SK-N-SH (cell line): ENCODE results near the gene MUS81. TPM values are rescaled to one million over a fixed set of nuclear protein-coding genes. Genes with fewer than 3 reads are reported as not detected.

Experiments
- CTCF ChIA-PET: fragments of 300-600, 350-600 bp; formaldehyde crosslinking; extraction: SDS; loops from one replicate; lab custom pipeline; 2021; lab: Yijun Ruan, JAX
- POLR2A ChIA-PET: fragments of 350-600 bp; sonication (Branson Sonifier 250); formaldehyde crosslinking; extraction: SDS; loops from one replicate; lab custom pipeline; 2020; ENCODE audit warnings: antibody characterized with exemption, inconsistent platforms; lab: Yijun Ruan, JAX
- DNase-seq: peaks from one replicate; pipeline ENCODE4 v3.0.0; 2012
- H2AFZ ChIP-seq: fragments of 200-600 bp; sonication (generic); 2 replicates; pipeline ENCODE4 v1.8.1; 2016; ENCODE audit warnings: antibody characterized with exemption, mild to moderate bottlenecking, low read depth
- H3F3A ChIP-seq: fragments of 200-600 bp; sonication (generic); replicated peaks from 2 replicates; pipeline ENCODE3; 2016; ENCODE audit warnings: antibody characterized with exemption, mild to moderate bottlenecking; ENCODE audit not compliant: insufficient read depth
- H3K27ac ChIP-seq, 2 experiments: fragments of 200-500 bp in 1 of 2; fragments of 200-600 bp in 1 of 2; sonication (Bioruptor generic) in 1 of 2; sonication (generic), shearing (Covaris generic) in 1 of 2; 2 replicates each; pipeline versions ENCODE4 v1.5.1 to v1.6.1; 2014 to 2016; ENCODE audit warnings: low read depth in 2 of 2, inconsistent platforms in 1 of 2, low read length in 1 of 2, mild to moderate bottlenecking in 1 of 2, mixed read lengths in 1 of 2
- H3K27me3 ChIP-seq: fragments of 200-600 bp; sonication (generic), shearing (Covaris generic); 2 replicates; pipeline ENCODE4 v1.6.1; 2016; ENCODE audit warnings: mixed run types; ENCODE audit not compliant: insufficient read depth
- H3K36me3 ChIP-seq, 2 experiments: fragments of 200-500 bp in 1 of 2; fragments of 200-600 bp in 1 of 2; sonication (Bioruptor generic) in 1 of 2; sonication (generic) in 1 of 2; replicated peaks in 1 of 2; 2 replicates each; pipeline versions ENCODE3 to v1.5.1; 2014 to 2016; ENCODE audit warnings: low read length in 1 of 2, mild to moderate bottlenecking in 1 of 2; ENCODE audit not compliant: insufficient read depth in 2 of 2, control insufficient read depth in 1 of 2
- H3K4me1 ChIP-seq, 2 experiments: fragments of 200-500 bp in 1 of 2; fragments of 200-600 bp in 1 of 2; sonication (Bioruptor generic) in 1 of 2; sonication (generic), shearing (Covaris generic) in 1 of 2; 2 replicates each; pipeline versions ENCODE4 v1.5.1 to v1.6.1; 2014 to 2016; ENCODE audit warnings: low read depth in 1 of 2, low read length in 1 of 2, mixed run types in 1 of 2; ENCODE audit not compliant: insufficient read depth in 2 of 2, control insufficient read depth in 1 of 2
- H3K4me2 ChIP-seq: fragments of 200-600 bp; sonication (generic), shearing (Covaris generic); 2 replicates; pipeline ENCODE4 v1.6.1; 2017; ENCODE audit warnings: mixed run types
- H3K4me3 ChIP-seq, 2 experiments: fragments of 200-500 bp in 1 of 2; fragments of 200-600 bp in 1 of 2; sonication (Bioruptor generic) in 1 of 2; sonication (generic), shearing (Covaris generic) in 1 of 2; 2 replicates each; pipeline versions ENCODE4 v1.5.1 to v1.8.1; 2014 to 2016; ENCODE audit warnings: low read depth in 2 of 2, inconsistent platforms in 1 of 2, low read length in 1 of 2, mild to moderate bottlenecking in 1 of 2, mixed read lengths in 1 of 2, moderate library complexity in 1 of 2
- H3K79me2 ChIP-seq: fragments of 200-600 bp; sonication (generic); 2 replicates; pipeline ENCODE4 v1.8.1; 2017; ENCODE audit warnings: mild to moderate bottlenecking; ENCODE audit not compliant: insufficient read depth
- H3K9ac ChIP-seq: fragments of 200-600 bp; sonication (generic); 2 replicates; pipeline ENCODE4 v1.6.1; 2017; ENCODE audit warnings: mixed run types
- H3K9me2 ChIP-seq: fragments of 200-600 bp; sonication (generic); 2 replicates; pipeline ENCODE4 v1.6.1; 2017; ENCODE audit warnings: mixed run types
- H3K9me3 ChIP-seq: fragments of 200-600 bp; sonication (generic); 2 replicates; pipeline ENCODE4 v1.6.1; 2017; ENCODE audit warnings: mixed run types, mild to moderate bottlenecking, moderate library complexity
- H4K20me1 ChIP-seq: fragments of 200-600 bp; sonication (generic); 2 replicates; pipeline ENCODE4 v1.6.1; 2017; ENCODE audit warnings: mild to moderate bottlenecking, mixed run types; ENCODE audit not compliant: insufficient read depth
- CHD2 ChIP-seq: fragments of 150-350 bp; IDR thresholded peaks from 2 replicates; pipeline ENCODE4 v1.6.1; 2018; ENCODE audit warnings: low read length; ENCODE audit not compliant: partially characterized antibody
- ELF1 ChIP-seq: IDR thresholded peaks from 2 replicates; pipeline ENCODE4 v1.4.0; 2012
- FOXM1 ChIP-seq: IDR thresholded peaks from 2 replicates; pipeline ENCODE4 v1.4.0; 2012; ENCODE audit warnings: low read depth, mild to moderate bottlenecking
- GABPA ChIP-seq: IDR thresholded peaks from 2 replicates; pipeline ENCODE4 v1.4.0; 2012; ENCODE audit warnings: low read depth, mild to moderate bottlenecking
- JUND ChIP-seq: IDR thresholded peaks from 2 replicates; pipeline ENCODE4 v1.4.0; 2012
- MEF2A ChIP-seq: IDR thresholded peaks from 2 replicates; pipeline ENCODE4 v1.4.0; 2012; ENCODE audit warnings: low read depth, borderline replicate concordance
- MXI1 ChIP-seq: IDR thresholded peaks from 2 replicates; pipeline ENCODE4 v1.6.1; 2012; ENCODE audit warnings: mild to moderate bottlenecking, low read depth, low read length, improper control_type of control experiment
- NFIC ChIP-seq: IDR thresholded peaks from 2 replicates; pipeline ENCODE4 v1.4.0; 2012; ENCODE audit warnings: borderline replicate concordance
- PBX3 ChIP-seq: IDR thresholded peaks from 2 replicates; pipeline ENCODE4; 2012
- POLR2AphosphoS5 ChIP-seq: IDR thresholded peaks from 2 replicates; pipeline ENCODE4 v1.6.1; 2012; ENCODE audit warnings: low read depth, low read length
- RAD21 ChIP-seq: IDR thresholded peaks from 2 replicates; pipeline ENCODE4 v1.6.1; 2012; ENCODE audit warnings: mild to moderate bottlenecking, low read length
- RCOR1 ChIP-seq: fragments of 150-350 bp; IDR thresholded peaks from 2 replicates; pipeline ENCODE4 v1.6.1; 2017; ENCODE audit warnings: antibody characterized with exemption, low read length
- RFX5 ChIP-seq: IDR thresholded peaks from 2 replicates; pipeline ENCODE4 v1.6.1; 2012; ENCODE audit warnings: mild to moderate bottlenecking, improper control_type of control experiment, low read length
- SMC3 ChIP-seq: IDR thresholded peaks from 2 replicates; pipeline ENCODE4 v1.6.1; 2012; ENCODE audit warnings: low read depth, low read length, improper control_type of control experiment
- TAF1 ChIP-seq: IDR thresholded peaks from 2 replicates; pipeline ENCODE4 v1.6.1; 2012; ENCODE audit warnings: low read depth, mild to moderate bottlenecking, low read length, moderate library complexity, borderline replicate concordance
- TEAD4 ChIP-seq: IDR thresholded peaks from 2 replicates; pipeline ENCODE4 v1.4.0; 2012; ENCODE audit warnings: mild to moderate bottlenecking, borderline replicate concordance; ENCODE audit not compliant: insufficient read depth
- USF1 ChIP-seq: IDR thresholded peaks from 2 replicates; pipeline ENCODE4 v1.4.0; 2012; ENCODE audit warnings: low read depth, borderline replicate concordance
- WGBS: methylation state at CpG from one replicate; pipeline ENCODE4 v1.1.6; 2017; ENCODE audit warnings: low lambda C conversion rate; 5-methylcytosine and 5-hydroxymethylcytosine counted together
- polyA plus RNA-seq, 3 experiments: library from polyadenylated mRNA; depleted of rRNA; stranded (reverse); fragments of >200 nt; gene quantifications; 2 replicates each; pipeline ENCODE4 v1.2.3, GENCODE V29; 2012
- TF ChIP-seq, protein P1 (sequence below): IDR thresholded peaks from 2 replicates; pipeline ENCODE4 v1.4.0; 2012; ENCODE audit warnings: low read depth
- TF ChIP-seq, protein P2 (sequence below): IDR thresholded peaks from 2 replicates; pipeline ENCODE4 v1.6.1; 2012; ENCODE audit warnings: mild to moderate bottlenecking, low read depth, low read length, moderate library complexity
- TF ChIP-seq, protein P3 (sequence below): fragments of 150-350 bp; IDR thresholded peaks from 2 replicates; pipeline ENCODE4 v1.6.1; 2017; ENCODE audit warnings: antibody characterized with exemption, low read length, low read depth, borderline replicate concordance

The MUS81 gene
- polyA plus RNA-seq, 1 of the 3 experiments (the other 2 are of a cell fraction), result 58.2 TPM

DNA sequence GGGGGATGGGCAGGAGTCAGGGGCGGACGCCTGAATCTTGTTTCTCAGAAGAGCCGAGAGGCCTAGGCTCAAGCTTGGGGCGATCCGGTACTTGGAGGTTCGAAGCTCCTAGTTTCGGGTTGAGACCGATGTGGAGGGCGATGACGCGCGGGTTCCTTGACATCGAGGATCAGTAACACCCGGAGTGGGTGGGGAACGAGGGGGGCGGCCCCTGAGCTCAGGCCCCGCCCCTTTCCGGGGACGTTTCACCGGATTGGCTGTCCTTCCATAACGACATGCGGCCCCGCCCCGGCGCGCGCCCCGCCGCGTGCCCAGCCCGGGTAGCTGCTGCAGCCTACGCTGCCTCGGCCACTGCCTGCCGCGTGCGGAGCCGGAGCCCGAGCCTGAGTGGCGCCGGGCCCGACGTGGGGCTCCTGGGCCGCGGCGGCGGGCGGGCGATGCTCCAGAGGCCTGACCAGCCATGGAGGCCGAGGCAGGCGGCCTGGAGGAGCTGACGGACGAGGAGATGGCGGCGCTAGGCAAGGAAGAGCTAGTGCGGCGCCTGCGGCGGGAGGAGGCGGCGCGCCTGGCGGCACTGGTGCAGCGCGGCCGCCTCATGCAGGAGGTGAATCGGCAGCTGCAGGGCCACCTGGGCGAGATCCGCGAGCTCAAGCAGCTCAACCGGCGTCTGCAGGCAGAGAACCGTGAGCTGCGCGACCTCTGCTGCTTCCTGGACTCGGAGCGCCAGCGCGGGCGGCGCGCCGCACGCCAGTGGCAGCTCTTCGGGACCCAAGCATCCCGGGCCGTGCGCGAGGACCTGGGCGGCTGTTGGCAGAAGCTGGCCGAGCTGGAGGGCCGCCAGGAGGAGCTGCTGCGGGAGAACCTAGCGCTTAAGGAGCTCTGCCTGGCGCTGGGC is 30.3 kb downstream of the MUS81 start, which contains the start of gene CCDC85B:
TSS of gene CCDC85B (plus strand) at position 350 of the 895 bp plus-strand sequence. CDS start at position 461, 111 bp downstream.
- Histone ChIP-seq H4K20me1 (peaks cover 48% of the 10 kb centered on the region), H3K9me3 (no peaks in the 10 kb centered on the region), H3K79me2 (peaks cover 68% of the 10 kb centered on the region), H3K9ac (peak within 1 kb of the TSS; percentile 76), H3K9me2 (no peaks in the 10 kb centered on the region), H3K36me3 (peaks cover 13 to 37% of the 10 kb centered on the region in 2 experiments), H2AFZ (no peak within 1 kb of the TSS), H3F3A (peaks cover 84% of the 10 kb centered on the region), H3K4me3 (peak within 1 kb of the TSS; percentile 65 to 70), H3K4me1 (peaks cover 51 to 53% of the 10 kb centered on the region in 2 experiments), H3K27me3 (no peaks in the 10 kb centered on the region), H3K27ac (peak within 1 kb of the TSS; percentile 94 to 99), H3K4me2 (peak within 1 kb of the TSS; percentile 98)
- TF ChIP-seq TEAD4 (0 out of 2 replicates have a peak, but pooled peaks have one; percentile 12), GABPA (no peak), SMC3 (no peak), RFX5 (no peak), POLR2AphosphoS5 (peak; percentile 82), RCOR1 (peak; percentile 18; the same call in 1 of the 2 replicates), USF1 (no peak), TAF1 (peak; percentile 75), JUND (peak; percentile 5; the same call in 1 of the 2 replicates), RAD21 (no peak), PBX3 (peak; percentile 21; the same call in 1 of the 2 replicates), ELF1 (no peak), MXI1 (peak; percentile 91), CHD2 (peak; percentile 12), NFIC (no peak; the same call in 1 of the 2 replicates), MEF2A (no peak; the same call in 1 of the 2 replicates), FOXM1 (0 out of 2 replicates have a peak, but pooled peaks have one; percentile 40)
- TF ChIP-seq, protein P1, sequence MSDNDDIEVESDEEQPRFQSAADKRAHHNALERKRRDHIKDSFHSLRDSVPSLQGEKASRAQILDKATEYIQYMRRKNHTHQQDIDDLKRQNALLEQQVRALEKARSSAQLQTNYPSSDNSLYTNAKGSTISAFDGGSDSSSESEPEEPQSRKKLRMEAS, result peak; percentile 97; the same call in 1 of the 2 replicates
- TF ChIP-seq, protein P2, sequence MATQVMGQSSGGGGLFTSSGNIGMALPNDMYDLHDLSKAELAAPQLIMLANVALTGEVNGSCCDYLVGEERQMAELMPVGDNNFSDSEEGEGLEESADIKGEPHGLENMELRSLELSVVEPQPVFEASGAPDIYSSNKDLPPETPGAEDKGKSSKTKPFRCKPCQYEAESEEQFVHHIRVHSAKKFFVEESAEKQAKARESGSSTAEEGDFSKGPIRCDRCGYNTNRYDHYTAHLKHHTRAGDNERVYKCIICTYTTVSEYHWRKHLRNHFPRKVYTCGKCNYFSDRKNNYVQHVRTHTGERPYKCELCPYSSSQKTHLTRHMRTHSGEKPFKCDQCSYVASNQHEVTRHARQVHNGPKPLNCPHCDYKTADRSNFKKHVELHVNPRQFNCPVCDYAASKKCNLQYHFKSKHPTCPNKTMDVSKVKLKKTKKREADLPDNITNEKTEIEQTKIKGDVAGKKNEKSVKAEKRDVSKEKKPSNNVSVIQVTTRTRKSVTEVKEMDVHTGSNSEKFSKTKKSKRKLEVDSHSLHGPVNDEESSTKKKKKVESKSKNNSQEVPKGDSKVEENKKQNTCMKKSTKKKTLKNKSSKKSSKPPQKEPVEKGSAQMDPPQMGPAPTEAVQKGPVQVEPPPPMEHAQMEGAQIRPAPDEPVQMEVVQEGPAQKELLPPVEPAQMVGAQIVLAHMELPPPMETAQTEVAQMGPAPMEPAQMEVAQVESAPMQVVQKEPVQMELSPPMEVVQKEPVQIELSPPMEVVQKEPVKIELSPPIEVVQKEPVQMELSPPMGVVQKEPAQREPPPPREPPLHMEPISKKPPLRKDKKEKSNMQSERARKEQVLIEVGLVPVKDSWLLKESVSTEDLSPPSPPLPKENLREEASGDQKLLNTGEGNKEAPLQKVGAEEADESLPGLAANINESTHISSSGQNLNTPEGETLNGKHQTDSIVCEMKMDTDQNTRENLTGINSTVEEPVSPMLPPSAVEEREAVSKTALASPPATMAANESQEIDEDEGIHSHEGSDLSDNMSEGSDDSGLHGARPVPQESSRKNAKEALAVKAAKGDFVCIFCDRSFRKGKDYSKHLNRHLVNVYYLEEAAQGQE, result 0 out of 2 replicates have a peak, but pooled peaks have one; percentile 54
- TF ChIP-seq, protein P3, sequence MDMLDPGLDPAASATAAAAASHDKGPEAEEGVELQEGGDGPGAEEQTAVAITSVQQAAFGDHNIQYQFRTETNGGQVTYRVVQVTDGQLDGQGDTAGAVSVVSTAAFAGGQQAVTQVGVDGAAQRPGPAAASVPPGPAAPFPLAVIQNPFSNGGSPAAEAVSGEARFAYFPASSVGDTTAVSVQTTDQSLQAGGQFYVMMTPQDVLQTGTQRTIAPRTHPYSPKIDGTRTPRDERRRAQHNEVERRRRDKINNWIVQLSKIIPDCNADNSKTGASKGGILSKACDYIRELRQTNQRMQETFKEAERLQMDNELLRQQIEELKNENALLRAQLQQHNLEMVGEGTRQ, result no peak
- WGBS, result 6% methylated on average over 12 of the region's 94 CpGs
- CTCF ChIA-PET, result interaction anchor here (0.6 to 15.2 kb wide), 24 partner anchors 7 to 445 kb away, joined by 3 to 374 read pairs (median 5); partner anchors contain the start of genes C11orf68, CFL1, EFEMP2 and FOSL1
- DNase-seq, result peak; percentile 97
- POLR2A ChIA-PET, result interaction anchor here (0.5 to 3.8 kb wide), 14 partner anchors 9 to 275 kb away, joined by 3 to 46 read pairs (median 4); partner anchors contain the start of genes CFL1, CTSW, MUS81 and PCNX3
